SJSA1 (cell line): Measurements from ENCODE around the gene YIPF4. TPM values are rescaled to one million over a fixed set of nuclear protein-coding genes. Genes with fewer than 3 reads are reported as not detected.
"Not testable (repeated sequence)": the region's sequence is repeated elsewhere in the genome, so short reads cannot be mapped to it uniquely, and the experiment has no call there.

Experiments used
- DNase-seq, 2 experiments: peaks; one replicate each; pipeline ENCODE4 v3.0.0-alpha.2; 2015 to 2020; ENCODE audit warnings: low spot score in 2 of 2, low read depth in 1 of 2
- H3K27ac ChIP-seq: fragments of 250-450 bp; sonication (Bioruptor Pico); 2 replicates; pipeline ENCODE4 v1.5.1; 2020; ENCODE audit warnings: mild to moderate bottlenecking, moderate library complexity
- H3K27me3 ChIP-seq: fragments of 250-450 bp; sonication (Bioruptor Pico); replicated peaks from 2 replicates; pipeline ENCODE4 v1.5.1; 2020; ENCODE audit warnings: mild to moderate bottlenecking, moderate library complexity
- H3K36me3 ChIP-seq: fragments of 250-450 bp; sonication (Bioruptor Pico); 2 replicates; pipeline ENCODE4 v1.5.1; 2020; ENCODE audit warnings: mild to moderate bottlenecking
- H3K4me1 ChIP-seq: fragments of 250-450 bp; sonication (Bioruptor Pico); replicated peaks from 2 replicates; pipeline ENCODE4 v1.6.1; 2021; ENCODE audit warnings: mild to moderate bottlenecking
- H3K4me3 ChIP-seq: fragments of 250-450 bp; sonication (Bioruptor Pico); 2 replicates; pipeline ENCODE4 v1.5.1; 2020; ENCODE audit warnings: mild to moderate bottlenecking
- H3K9me3 ChIP-seq: fragments of 250-450 bp; sonication (Bioruptor Pico); replicated peaks from 2 replicates; pipeline ENCODE4 v1.5.1; 2020; ENCODE audit warnings: mild to moderate bottlenecking
- total RNA-seq: library from RNA; depleted of rRNA; stranded (reverse); fragments of >200 nt; shearing (Covaris generic); gene quantifications from 2 replicates; pipeline ENCODE4 v1.2.3, GENCODE V29; 2014

The YIPF4 gene
- total RNA-seq, 1 experiment from 2014 or later, result 38.2 TPM

DNA sequence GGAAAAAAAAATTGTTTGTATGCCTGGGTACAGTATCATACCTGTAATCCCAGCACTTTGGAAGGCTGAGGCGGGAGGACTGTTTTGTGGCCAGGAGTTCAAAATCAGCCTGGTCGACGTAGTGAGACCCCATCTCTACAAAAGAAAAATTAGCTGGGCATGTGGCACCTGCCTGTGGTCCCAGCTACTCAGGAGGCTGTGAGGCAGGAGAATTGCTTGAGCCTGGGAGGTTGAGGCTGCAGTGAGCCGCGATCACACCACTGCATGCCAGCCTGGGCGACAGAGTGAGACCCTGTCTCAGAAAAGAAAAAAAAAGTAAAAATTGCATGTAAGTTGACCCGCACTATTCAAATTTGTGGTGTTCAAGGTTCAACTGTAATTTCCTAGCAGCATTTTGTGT, 32.9 kb downstream of the YIPF4 start:
- H3K4me3 ChIP-seq, result no peak overlapping the region
- H3K9me3 ChIP-seq, result no peaks in the 10 kb centered on the region
- H3K4me1 ChIP-seq, result no peaks in the 10 kb centered on the region
- no peaks in the 10 kb centered on the region for H3K27me3 ChIP-seq
- DNase-seq, result no peak
- H3K27ac ChIP-seq, result no peak overlapping the region
- peaks cover 6% of the 10 kb centered on the region for H3K36me3 ChIP-seq

DNA sequence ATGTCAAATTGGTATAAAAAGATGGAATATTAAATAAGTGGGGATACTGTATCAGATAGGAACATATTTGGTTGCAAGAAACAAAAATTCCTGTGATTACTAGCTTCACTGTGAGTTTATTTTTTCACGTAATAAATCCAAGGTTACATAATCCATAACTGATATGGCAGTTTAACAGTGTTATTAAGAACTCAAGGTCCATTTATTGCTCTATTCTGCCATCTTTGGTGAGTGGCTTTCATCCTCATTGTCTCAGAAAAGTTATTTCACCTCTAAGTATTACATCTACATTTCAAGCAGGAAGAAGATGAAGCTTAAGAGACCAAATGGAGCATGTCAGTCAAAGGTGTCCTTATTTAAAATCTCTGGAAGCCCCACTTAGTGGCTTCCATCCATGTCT, 37.2 kb downstream of the YIPF4 start:
- no peak for DNase-seq
- Histone ChIP-seq H3K27ac (no peak overlapping the region), H3K4me1 (no peaks in the 10 kb centered on the region), H3K4me3 (no peak overlapping the region), H3K36me3 (no peaks in the 10 kb centered on the region), H3K9me3 (no peaks in the 10 kb centered on the region), H3K27me3 (no peaks in the 10 kb centered on the region)

DNA sequence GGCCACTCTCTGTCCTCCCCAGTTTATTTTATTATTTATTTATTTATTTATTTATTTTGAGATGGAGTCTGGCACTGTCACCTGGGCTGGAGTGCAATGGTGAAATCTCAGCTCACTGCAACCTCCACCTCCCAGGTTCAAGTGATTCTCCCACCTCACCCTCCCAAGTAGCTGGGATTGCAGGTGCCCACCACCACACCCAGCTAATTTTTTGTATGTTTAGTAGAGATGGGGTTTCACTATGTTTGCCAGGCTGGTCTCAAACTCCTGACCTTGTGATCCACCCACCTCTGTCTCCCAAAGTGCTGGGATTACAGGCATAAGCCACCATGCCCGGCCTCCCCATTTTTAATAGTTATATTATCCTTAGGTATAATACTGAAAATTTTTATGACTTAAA, 51.0 kb downstream of the YIPF4 start:
- not testable (repeated sequence) for H3K4me1 ChIP-seq, H3K4me3 ChIP-seq, H3K27me3 ChIP-seq, DNase-seq, H3K9me3 ChIP-seq, H3K27ac ChIP-seq, H3K36me3 ChIP-seq

DNA sequence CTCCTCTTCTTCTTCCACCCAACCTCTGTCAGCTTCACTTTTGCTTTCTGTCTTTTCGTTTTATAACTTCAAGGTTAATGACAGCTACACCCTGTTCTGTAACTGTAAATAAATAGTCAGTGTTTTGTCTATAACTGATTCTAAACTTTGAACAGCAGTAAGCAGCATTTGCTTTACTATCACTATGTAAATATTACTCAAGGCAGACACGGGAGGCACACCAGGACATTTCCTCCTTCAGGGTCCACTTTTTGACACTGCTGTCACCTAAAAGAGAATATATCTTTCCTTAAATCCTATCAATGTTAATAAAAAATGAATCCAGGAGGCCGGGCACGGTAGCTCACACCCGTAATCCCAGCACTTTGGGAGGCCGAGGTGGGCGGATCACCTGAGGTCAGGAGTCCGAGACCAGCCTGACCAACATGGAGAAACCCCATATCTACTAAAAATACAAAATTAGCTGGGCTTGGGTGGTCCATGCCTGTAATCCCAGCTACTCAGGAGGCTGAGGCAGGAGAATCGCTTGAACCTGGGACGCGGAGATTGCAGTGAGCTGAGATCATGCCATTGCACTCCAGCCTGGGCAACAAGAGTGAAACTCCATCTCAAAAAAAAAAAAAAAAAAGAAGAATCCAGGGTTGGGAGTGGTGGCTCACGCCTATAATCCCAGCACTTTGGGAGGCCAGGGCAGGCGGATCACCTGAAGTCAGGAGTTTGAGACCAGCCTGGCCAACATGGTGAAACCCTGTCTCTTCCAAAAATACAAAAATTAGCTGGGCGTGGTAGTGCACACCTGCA, 51.7 kb downstream of the YIPF4 start:
- not testable (repeated sequence) for H3K27me3 ChIP-seq, H3K4me1 ChIP-seq, H3K4me3 ChIP-seq, H3K36me3 ChIP-seq, H3K9me3 ChIP-seq, H3K27ac ChIP-seq
- DNase-seq, result peak in 1 of 2 experiments; percentile 8

DNA sequence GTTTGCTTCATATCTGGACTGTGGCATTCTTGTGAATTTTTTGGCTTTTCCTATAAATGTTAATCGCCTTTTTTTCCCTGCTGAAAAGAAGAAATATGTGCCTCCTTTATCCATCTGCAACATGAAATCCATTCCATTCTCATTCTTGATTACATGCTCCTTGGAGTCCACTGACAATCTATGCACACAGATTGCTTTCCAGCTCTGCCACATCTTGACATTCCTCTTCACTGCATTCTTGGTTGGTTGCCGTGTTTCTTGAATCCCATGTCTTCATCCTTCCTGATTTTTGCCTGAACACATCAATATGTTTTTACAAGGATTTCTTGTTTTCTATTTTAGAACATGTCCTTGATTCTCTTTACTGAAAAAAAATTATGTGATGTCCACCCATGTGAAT, 52.4 kb downstream of the YIPF4 start:
- Histone ChIP-seq H3K27ac (no peak overlapping the region), H3K4me3 (no peak overlapping the region), H3K4me1 (no peaks in the 10 kb centered on the region), H3K27me3 (no peaks in the 10 kb centered on the region), H3K36me3 (no peaks in the 10 kb centered on the region), H3K9me3 (no peaks in the 10 kb centered on the region)
- DNase-seq, result no peak

DNA sequence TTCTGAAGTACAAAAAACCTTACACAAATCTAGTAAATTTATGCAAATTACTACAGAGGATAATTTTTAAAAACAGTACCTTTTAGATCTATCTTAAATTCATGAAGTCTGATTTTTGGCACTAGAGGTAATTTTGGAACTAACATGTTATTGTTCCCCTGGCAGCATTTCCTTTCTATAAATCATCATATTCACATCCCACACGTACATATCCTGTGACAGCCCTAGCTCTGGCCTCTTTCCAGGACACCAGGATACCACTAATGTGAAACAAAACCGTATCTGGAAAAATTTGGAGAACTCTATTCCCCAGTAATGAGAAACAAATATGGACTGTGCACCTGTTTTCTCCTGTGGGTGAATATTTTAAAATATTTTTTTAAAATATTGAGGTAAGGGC, 65.1 kb downstream of the YIPF4 start:
- Histone ChIP-seq H3K27ac (no peak overlapping the region), H3K36me3 (no peaks in the 10 kb centered on the region), H3K27me3 (no peaks in the 10 kb centered on the region), H3K4me3 (no peak overlapping the region), H3K9me3 (no peaks in the 10 kb centered on the region), H3K4me1 (no peaks in the 10 kb centered on the region)
- DNase-seq, result no peak

DNA sequence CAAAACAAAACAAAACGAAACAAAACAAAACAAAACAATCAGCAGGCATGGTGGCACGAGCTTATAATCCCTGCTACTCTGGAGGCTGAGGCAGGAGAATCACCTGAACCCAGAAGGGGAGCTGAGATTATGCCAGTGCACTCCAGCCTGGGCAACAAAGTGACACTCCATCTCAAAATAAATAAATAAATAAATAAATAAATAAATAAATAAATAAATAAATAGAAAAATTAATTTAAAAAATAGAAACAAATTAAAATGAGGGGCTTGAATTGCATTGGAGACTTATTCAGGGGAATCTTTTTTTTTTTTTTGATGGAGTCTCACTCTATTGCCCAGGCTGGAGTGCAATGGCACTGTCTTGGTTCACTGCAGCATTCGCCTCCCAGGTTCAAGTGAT, 73.1 kb downstream of the YIPF4 start:
- H3K4me1 ChIP-seq, H3K4me3 ChIP-seq, H3K27me3 ChIP-seq, H3K27ac ChIP-seq, H3K36me3 ChIP-seq, H3K9me3 ChIP-seq, DNase-seq: not testable (repeated sequence)

DNA sequence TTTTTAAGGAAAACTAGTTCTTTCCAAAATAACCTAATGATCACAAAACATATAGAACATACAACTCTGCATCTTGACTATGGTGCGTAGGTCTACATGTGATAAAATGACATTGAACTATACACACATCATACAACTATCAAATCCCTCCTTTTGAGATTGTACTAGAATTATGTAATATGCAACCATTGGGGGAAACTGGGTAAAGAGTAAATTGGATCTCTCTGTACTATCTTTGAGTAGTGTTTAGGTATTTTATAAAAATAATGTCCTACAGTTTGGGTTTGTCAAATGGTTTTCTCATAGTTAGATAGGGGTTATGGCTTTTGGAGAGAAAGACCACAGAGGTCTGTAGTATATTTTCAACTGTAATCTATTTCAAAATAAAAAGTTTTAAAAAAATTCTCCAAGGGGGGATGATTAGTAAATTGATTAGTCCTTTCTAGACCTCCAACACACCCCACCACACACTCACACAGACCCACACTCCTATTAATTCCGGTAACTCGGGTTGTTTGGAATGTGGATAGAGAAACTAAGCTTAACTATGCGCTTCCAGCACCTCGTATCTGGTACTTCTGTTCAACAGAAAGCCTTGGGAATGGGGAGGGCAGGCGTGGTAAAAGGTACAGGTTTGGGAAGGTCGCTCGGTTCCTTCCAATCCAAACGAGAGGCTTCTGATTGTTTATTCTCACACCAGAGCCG, 78.4 kb downstream of the YIPF4 start:
- peak overlapping the region; percentile 95 for H3K4me3 ChIP-seq
- peaks cover 23% of the 10 kb centered on the region for H3K36me3 ChIP-seq
- H3K4me1 ChIP-seq, result peaks cover 10% of the 10 kb centered on the region
- H3K27me3 ChIP-seq, result no peaks in the 10 kb centered on the region
- no peak for DNase-seq
- 0 out of 2 replicates have a peak, but pooled peaks cover 2% of the 10 kb centered on the region for H3K9me3 ChIP-seq
- H3K27ac ChIP-seq, result peak overlapping the region; percentile 81

DNA sequence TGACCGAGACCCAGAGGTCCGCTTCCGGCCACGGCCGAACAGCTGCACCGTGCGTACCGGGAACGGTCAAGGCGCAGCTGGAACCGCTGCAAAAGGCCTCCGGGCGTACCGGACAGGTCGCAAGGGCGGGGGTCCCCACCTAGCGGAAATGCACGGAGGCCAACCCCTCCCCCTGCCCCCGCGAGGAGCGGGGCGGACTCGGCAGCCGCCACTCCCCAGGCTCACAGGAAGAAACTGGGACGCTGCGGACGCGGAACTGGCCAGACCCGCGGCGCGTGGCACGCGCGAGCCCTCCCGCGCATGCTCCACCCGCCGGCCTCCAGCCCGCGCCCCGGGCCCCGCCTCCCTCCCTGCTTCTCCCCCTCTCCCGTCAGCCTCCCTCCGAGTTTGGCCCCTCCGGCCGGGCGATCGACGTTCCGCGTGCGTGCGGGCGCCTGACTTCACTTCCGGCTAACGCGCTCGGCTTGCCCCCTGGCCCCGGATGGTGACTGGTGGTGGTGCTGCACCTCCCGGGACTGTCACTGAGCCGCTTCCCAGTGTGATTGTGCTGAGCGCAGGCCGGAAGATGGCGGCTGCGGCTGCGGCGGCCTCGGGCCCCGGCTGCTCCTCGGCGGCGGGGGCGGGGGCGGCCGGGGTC, 79.1 kb downstream of the YIPF4 start, which contains the start of gene BIRC6:
TSS of gene BIRC6 (plus strand) at position 343 of the 637 bp plus-strand sequence. CDS start at position 482, 139 bp downstream.
- Histone ChIP-seq H3K4me3 (peak within 1 kb of the TSS; percentile 95), H3K9me3 (0 out of 2 replicates have a peak, but pooled peaks cover 2% of the 10 kb centered on the region), H3K27me3 (no peaks in the 10 kb centered on the region), H3K36me3 (peaks cover 30% of the 10 kb centered on the region), H3K27ac (peak within 1 kb of the TSS; percentile 81), H3K4me1 (peaks cover 10% of the 10 kb centered on the region)
- DNase-seq, result peak; percentile 95 to 99

DNA sequence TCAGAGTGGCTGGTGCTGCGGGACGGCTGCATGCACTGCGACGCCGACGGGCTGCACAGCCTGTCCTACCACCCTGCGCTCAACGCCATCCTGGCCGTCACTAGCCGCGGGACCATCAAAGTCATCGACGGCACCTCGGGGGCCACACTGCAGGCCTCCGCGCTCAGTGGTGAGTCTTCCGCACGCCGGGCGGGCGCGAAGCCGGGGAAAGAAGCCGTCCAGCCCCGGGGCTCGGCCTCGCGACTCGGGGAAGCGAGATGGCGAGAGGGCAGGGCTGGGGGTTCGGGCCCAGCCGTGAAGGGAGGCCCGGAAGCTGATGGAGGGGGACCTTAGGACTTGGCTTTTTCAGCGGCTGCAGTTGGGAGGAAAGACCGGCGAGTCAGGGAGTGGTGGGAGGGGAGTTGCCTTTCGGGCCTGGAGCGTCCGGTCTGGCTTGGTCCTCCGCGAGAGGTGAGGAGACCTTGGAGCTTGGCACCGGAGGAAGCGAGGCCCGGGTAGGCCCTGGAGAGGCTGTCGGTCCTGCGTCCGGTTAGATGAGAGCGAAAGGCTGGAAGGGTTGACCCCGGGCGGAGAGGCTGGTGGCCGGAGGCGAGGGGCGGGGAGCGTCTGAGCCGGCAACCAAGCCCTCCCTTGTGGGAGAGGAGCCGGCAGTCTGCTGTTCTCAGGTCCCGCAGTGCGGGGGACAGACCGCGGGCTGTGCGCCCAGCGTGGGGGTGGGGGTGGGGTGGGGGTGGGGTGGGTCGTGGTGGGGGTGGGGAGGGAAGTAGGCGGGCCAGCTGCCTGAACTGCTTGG, 79.8 kb downstream of the YIPF4 start:
- Histone ChIP-seq H3K36me3 (peaks cover 32% of the 10 kb centered on the region), H3K9me3 (0 out of 2 replicates have a peak, but pooled peaks cover 2% of the 10 kb centered on the region), H3K4me3 (peak overlapping the region; percentile 95), H3K27ac (peak overlapping the region; percentile 81), H3K27me3 (no peaks in the 10 kb centered on the region), H3K4me1 (peaks cover 10% of the 10 kb centered on the region)
- DNase-seq, result peak in 1 of 2 experiments; percentile 50

DNA sequence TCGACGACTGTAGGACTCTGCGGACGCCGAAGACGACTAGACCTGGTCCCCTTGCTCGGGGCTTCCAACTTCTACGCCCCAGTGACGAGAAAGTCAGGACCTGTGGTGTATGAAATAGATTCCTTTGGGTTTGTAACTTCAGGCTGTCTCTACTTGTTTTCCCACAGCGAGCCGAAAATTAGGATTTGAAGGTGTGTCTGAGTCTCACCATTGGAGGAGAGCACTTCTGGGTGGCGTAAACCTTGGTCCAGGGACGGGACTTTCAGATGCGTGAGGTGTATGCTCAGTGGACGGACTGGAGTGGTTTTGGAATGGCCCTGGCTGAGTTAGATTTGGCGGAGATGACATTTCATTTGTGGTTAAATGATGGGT, 80.4 kb downstream of the YIPF4 start:
- H3K4me1 ChIP-seq, result peaks cover 10% of the 10 kb centered on the region
- peak overlapping the region; percentile 95 for H3K4me3 ChIP-seq
- H3K27ac ChIP-seq, result no peak overlapping the region
- H3K27me3 ChIP-seq, result no peaks in the 10 kb centered on the region
- DNase-seq, result peak in 1 of 2 experiments; percentile 40
- peaks cover 32% of the 10 kb centered on the region for H3K36me3 ChIP-seq
- H3K9me3 ChIP-seq, result 0 out of 2 replicates have a peak, but pooled peaks cover 2% of the 10 kb centered on the region

DNA sequence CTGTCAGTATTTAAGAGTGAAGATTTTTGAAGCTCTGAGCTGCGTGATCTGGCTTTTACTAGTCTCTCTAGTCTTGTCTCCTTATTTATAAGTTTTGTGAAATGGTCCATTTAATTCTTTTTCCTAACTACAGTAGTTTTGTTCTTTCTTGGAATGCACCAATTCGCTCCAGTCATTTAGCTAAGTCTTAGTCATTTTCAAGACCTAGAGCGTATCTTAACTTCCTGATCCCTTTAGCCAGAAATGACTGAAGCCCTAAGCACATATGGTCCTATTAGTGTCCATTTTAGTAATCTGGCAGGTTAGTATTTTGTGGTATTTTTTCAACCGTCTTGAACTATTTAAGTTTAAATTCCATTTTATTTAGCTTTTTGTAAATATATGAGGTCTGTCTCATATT, 82.7 kb downstream of the YIPF4 start:
- H3K27me3 ChIP-seq, result no peaks in the 10 kb centered on the region
- H3K9me3 ChIP-seq, result 0 out of 2 replicates have a peak, but pooled peaks cover 2% of the 10 kb centered on the region
- DNase-seq, result no peak
- H3K4me1 ChIP-seq, result peaks cover 10% of the 10 kb centered on the region
- H3K27ac ChIP-seq, result no peak overlapping the region
- peaks cover 38% of the 10 kb centered on the region for H3K36me3 ChIP-seq
- no peak overlapping the region for H3K4me3 ChIP-seq

DNA sequence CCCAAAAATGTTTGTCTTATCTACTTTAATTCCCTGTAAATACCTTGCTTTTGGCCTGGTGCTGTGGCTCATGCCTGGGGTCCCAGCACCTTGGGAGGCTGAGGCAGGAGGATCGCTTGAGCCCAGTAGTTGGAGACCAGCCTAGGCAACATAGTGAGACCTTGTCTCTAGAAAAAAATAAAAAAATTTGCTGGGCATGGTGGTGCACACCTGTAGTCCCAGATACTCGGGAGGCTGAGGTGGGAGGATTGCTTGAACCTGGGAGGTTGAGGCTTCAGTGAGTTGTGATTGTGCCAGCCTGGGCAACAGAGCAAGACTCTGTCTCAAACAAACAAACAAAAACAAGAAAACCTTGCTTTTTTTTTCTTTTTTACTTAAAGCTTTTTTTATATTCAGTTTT, 85.3 kb downstream of the YIPF4 start:
- H3K36me3 ChIP-seq, result peaks cover 31% of the 10 kb centered on the region
- not testable (repeated sequence) for DNase-seq, H3K4me3 ChIP-seq, H3K27me3 ChIP-seq, H3K27ac ChIP-seq, H3K4me1 ChIP-seq, H3K9me3 ChIP-seq
